Peyer's patch (tissue), 4 donors: Measurements from ENCODE around the gene SYNJ2.

Experiments
- CTCF ChIP-seq, 6 experiments: fragments of 450-650 bp in 4 of 6; fragments of 200-600 bp in 2 of 6; sonication (generic) in 1 of 6; IDR thresholded peaks; one replicate each; pipeline ENCODE4 v1.5.1; 2017 to 2019; ENCODE audit warnings: antibody characterized with exemption in 6 of 6, mild to moderate bottlenecking in 3 of 6, moderate library complexity in 1 of 6
- POLR2A ChIP-seq, 2 donors: fragments of 450-650 bp; IDR thresholded peaks; one replicate each; pipeline ENCODE4 v1.5.1; 2017; ENCODE audit warnings: antibody characterized with exemption in 2 of 2, mild to moderate bottlenecking in 2 of 2, moderate library complexity in 2 of 2

- TF ChIP-seq CTCF (IDR thresholded peaks at IDR 0.05), result no peak
- TF ChIP-seq POLR2A (IDR thresholded peaks at IDR 0.05), result no peak
These were observed 139.7 kb downstream of the SYNJ2 start for GRCh38 chr6:158121335-158121734.
